HG02610 (cell line): ENCODE measurements around the gene CFAP299.

Experiments used
- ATAC-seq: cut with Tn5 transposase; IDR thresholded peaks from one replicate; pipeline ENCODE4 v1.9.1; 2021; ENCODE audit warnings: mild to moderate bottlenecking, moderate library complexity; ENCODE audit not compliant: unreplicated experiment

Gene CFAP299

GRCh38 chr4:80803337-80803736, 467.8 kb downstream of the CFAP299 start:
- ATAC-seq: peak; percentile 40

- no peak for ATAC-seq
These were observed 470.9 kb downstream of the CFAP299 start for GRCh38 chr4:80806472-80806871.

GRCh38 chr4:80809039-80809729, 473.7 kb downstream of the CFAP299 start:
- no peak for ATAC-seq

GRCh38 chr4:80811406-80811805, 475.9 kb downstream of the CFAP299 start:
- ATAC-seq: no peak

- ATAC-seq: no peak
These were observed 476.6 kb downstream of the CFAP299 start for GRCh38 chr4:80812145-80812544.

GRCh38 chr4:80814266-80814665, 478.7 kb downstream of the CFAP299 start:
- no peak for ATAC-seq

- ATAC-seq: no peak
These were observed 496.1 kb downstream of the CFAP299 start for GRCh38 chr4:80831383-80832361.

- ATAC-seq: no peak
These were observed 503.8 kb downstream of the CFAP299 start for GRCh38 chr4:80839281-80839680.

- no peak for ATAC-seq
These were observed 504.3 kb downstream of the CFAP299 start for GRCh38 chr4:80839792-80840191.

GRCh38 chr4:80840396-80840795, 504.9 kb downstream of the CFAP299 start:
- ATAC-seq: no peak

GRCh38 chr4:80841587-80842281, 506.2 kb downstream of the CFAP299 start:
- peak; percentile 85 for ATAC-seq

GRCh38 chr4:80846210-80846609, 510.7 kb downstream of the CFAP299 start:
- no peak for ATAC-seq

GRCh38 chr4:80852061-80852460, 516.5 kb downstream of the CFAP299 start:
- no peak for ATAC-seq

- no peak for ATAC-seq
These were observed 538.0 kb downstream of the CFAP299 start for GRCh38 chr4:80873571-80873970.

- ATAC-seq: no peak
These were observed 539.4 kb downstream of the CFAP299 start for GRCh38 chr4:80874979-80875378.

- peak; percentile 87 for ATAC-seq
These were observed 540.1 kb downstream of the CFAP299 start for GRCh38 chr4:80875642-80876041.

- ATAC-seq: peak; percentile 85
These were observed 541.3 kb downstream of the CFAP299 start for GRCh38 chr4:80876810-80877209.

GRCh38 chr4:80878218-80878617, 542.7 kb downstream of the CFAP299 start:
- no peak for ATAC-seq

- peak; percentile 78 for ATAC-seq
These were observed 562.2 kb downstream of the CFAP299 start for GRCh38 chr4:80897537-80898303.

- ATAC-seq: no peak
These were observed 565.4 kb downstream of the CFAP299 start for GRCh38 chr4:80900908-80901307.

GRCh38 chr4:80903020-80903419, 567.5 kb downstream of the CFAP299 start:
- ATAC-seq: no peak
